K562 (cell line): ENCODE measurements around the gene FTL. TPM values are rescaled to one million over a fixed set of nuclear protein-coding genes. Genes with fewer than 3 reads are reported as not detected.
A peak's percentile ranks its signal among the peaks of the same experiment; 100 is the strongest.

ENCODE experiments used
- E2F3 ChIP-seq: fragments of 250-450 bp; sonication (Bioruptor Pico); IDR thresholded peaks from 2 replicates; pipeline ENCODE4 v1.4.0; 2020; ENCODE audit warnings: mild to moderate bottlenecking
- EGR1 ChIP-seq: fragments of 450-650 bp; conservative IDR thresholded peaks from 2 replicates; pipeline ENCODE4 v1.6.1; 2017; ENCODE audit warnings: mild to moderate bottlenecking
- POLR2H ChIP-seq: IDR thresholded peaks from 2 replicates; pipeline ENCODE4 v1.6.1; 2016; ENCODE audit warnings: missing genetic modification characterization, low read depth, mild to moderate bottlenecking, control low read depth, missing compliant biosample characterization, moderate library complexity
- SLC30A9 ChIP-seq: fragments of 250-450 bp; sonication (Bioruptor Pico); IDR thresholded peaks from 2 replicates; pipeline ENCODE4 v1.8.0; 2022; ENCODE audit warnings: mild to moderate bottlenecking, moderate library complexity
- SMAD3 ChIP-seq: fragments of 450-650 bp; formaldehyde crosslinking; conservative IDR thresholded peaks from 2 replicates; pipeline ENCODE4 v1.4.0; 2020; ENCODE audit warnings: mild to moderate bottlenecking
- ZC3H4 ChIP-seq: sonication (generic); formaldehyde crosslinking; IDR thresholded peaks from 2 replicates; pipeline ENCODE4 v1.9.0; 2021; ENCODE audit warnings: missing genetic modification reagents, borderline replicate concordance
- ZNF140 ChIP-seq: fragments of 250-450 bp; sonication (Bioruptor Pico); IDR thresholded peaks from 2 replicates; pipeline ENCODE4 v1.8.0; 2021; ENCODE audit warnings: moderate library complexity, mild to moderate bottlenecking, inconsistent platforms
- ZNF436 ChIP-seq: fragments of 250-450, 450-650 bp; sonication (Bioruptor Pico); formaldehyde crosslinking; IDR thresholded peaks from 2 replicates; pipeline ENCODE4 v1.7.0; 2020; ENCODE audit warnings: mild to moderate bottlenecking
- ZNF696 ChIP-seq: fragments of 250-450 bp; sonication (Bioruptor Pico); conservative IDR thresholded peaks from 2 replicates; pipeline ENCODE4 v1.4.0; 2020; ENCODE audit warnings: mild to moderate bottlenecking, moderate library complexity
- ZZZ3 ChIP-seq: fragments of 450-650 bp; IDR thresholded peaks from 2 replicates; pipeline ENCODE4 v1.6.1; 2016; ENCODE audit warnings: antibody characterized with exemption, mild to moderate bottlenecking, moderate library complexity
- polyA plus RNA-seq, 8 experiments: library from polyadenylated mRNA; depleted of rRNA in 4 of 8; stranded (reverse) in 5 of 8; unstranded in 3 of 8; fragments of >200 nt; fragmentation: Nextera tagmentation in 2 of 8; fragmentation: Illumina TruSeq in 1 of 8; extraction: Ambion mirVana in 2 of 8; extraction: Trizol in 1 of 8; gene quantifications; 2 replicates each; pipeline versions ENCODE4 v1.2.1 to v1.2.3, GENCODE V29; 2011 to 2014; ENCODE audit warnings: inconsistent platforms in 1 of 8, missing spikeins in 1 of 8
- total RNA-seq, 7 experiments: library from RNA; depleted of rRNA in 6 of 7; stranded (reverse); fragments of >200 nt in 6 of 7; fragmentation: Illumina TruSeq in 2 of 7; extraction: Trizol in 2 of 7; gene quantifications; 2 replicates each; pipeline versions ENCODE4 v1.2.1 to v1.2.3, GENCODE V29; 2011 to 2021; ENCODE audit warnings: low replicate concordance in 1 of 7
- TF ChIP-seq, protein P1 (sequence below): fragments of 250-450 bp; sonication (Bioruptor Pico); IDR thresholded peaks from 2 replicates; pipeline ENCODE4 v1.4.0; 2020
- TF ChIP-seq, protein P2 (sequence below): sonication (generic); formaldehyde crosslinking; IDR thresholded peaks from 2 replicates; pipeline ENCODE4 v1.8.0; 2022; ENCODE audit warnings: missing genetic modification reagents, mild to moderate bottlenecking, borderline replicate concordance
- TF ChIP-seq, protein P3 (sequence below): fragments of 200-800 bp; sonication (Bioruptor generic); IDR thresholded peaks from 2 replicates; pipeline ENCODE4 v1.6.1; 2017; ENCODE audit warnings: missing genetic modification characterization, missing compliant biosample characterization
- TF ChIP-seq, protein P4 (sequence below): fragments of 450-650 bp; IDR thresholded peaks from 2 replicates; pipeline ENCODE4 v1.6.1; 2016; ENCODE audit warnings: low read depth
- TF ChIP-seq, protein P5 (sequence below): fragments of 250-450 bp; sonication (Bioruptor Pico); IDR thresholded peaks from 2 replicates; pipeline ENCODE4 v1.5.0; 2020; ENCODE audit warnings: mild to moderate bottlenecking

FTL gene
- total and polyA plus RNA-seq, 9 of the 15 experiments (the other 6 are each of a cell fraction or from before 2014, with no cell fraction given) = 1,231 to 27,415 (median 3,965) TPM

DNA sequence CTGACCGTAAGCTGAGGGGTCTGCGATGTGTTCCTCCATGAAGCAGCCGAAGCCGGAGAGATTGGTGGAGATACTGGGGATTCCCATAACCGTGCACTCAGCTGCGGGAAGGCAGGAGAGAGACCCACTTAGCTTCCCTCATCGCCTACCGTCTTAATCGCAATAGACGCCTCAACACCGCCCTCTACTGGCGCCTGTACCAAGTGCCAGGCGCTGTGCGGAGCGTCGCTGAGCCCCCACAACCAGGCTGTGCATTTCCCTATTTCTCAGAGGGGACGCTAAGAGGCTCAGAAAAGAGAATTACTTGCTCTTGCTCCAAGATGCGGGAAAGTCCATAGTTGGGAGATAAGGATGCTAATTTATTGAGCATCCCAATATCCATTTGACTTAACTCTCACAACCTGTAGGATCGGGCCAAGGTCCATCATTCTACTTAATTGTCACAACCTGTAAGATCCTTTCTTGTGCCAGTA lies 5.8 kb downstream of the FTL start (continued):
- TF ChIP-seq, protein P1, sequence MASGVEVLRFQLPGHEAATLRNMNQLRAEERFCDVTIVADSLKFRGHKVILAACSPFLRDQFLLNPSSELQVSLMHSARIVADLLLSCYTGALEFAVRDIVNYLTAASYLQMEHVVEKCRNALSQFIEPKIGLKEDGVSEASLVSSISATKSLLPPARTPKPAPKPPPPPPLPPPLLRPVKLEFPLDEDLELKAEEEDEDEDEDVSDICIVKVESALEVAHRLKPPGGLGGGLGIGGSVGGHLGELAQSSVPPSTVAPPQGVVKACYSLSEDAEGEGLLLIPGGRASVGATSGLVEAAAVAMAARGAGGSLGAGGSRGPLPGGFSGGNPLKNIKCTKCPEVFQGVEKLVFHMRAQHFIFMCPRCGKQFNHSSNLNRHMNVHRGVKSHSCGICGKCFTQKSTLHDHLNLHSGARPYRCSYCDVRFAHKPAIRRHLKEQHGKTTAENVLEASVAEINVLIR = no peak
- no peak for TF ChIP-seq E2F3 (CRISPR knock-in tag)
- TF ChIP-seq EGR1 = no peak
- TF ChIP-seq SLC30A9 (CRISPR knock-in tag) = no peak
- no peak for TF ChIP-seq SMAD3 (CRISPR knock-in tag)
- no peak for TF ChIP-seq ZNF436 (CRISPR knock-in tag)
- TF ChIP-seq, protein P2, sequence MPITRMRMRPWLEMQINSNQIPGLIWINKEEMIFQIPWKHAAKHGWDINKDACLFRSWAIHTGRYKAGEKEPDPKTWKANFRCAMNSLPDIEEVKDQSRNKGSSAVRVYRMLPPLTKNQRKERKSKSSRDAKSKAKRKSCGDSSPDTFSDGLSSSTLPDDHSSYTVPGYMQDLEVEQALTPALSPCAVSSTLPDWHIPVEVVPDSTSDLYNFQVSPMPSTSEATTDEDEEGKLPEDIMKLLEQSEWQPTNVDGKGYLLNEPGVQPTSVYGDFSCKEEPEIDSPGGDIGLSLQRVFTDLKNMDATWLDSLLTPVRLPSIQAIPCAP (CRISPR knock-in tag) = no peak
- TF ChIP-seq, protein P3, sequence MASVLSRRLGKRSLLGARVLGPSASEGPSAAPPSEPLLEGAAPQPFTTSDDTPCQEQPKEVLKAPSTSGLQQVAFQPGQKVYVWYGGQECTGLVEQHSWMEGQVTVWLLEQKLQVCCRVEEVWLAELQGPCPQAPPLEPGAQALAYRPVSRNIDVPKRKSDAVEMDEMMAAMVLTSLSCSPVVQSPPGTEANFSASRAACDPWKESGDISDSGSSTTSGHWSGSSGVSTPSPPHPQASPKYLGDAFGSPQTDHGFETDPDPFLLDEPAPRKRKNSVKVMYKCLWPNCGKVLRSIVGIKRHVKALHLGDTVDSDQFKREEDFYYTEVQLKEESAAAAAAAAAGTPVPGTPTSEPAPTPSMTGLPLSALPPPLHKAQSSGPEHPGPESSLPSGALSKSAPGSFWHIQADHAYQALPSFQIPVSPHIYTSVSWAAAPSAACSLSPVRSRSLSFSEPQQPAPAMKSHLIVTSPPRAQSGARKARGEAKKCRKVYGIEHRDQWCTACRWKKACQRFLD = no peak
- TF ChIP-seq ZNF140 = no peak
- no peak for TF ChIP-seq POLR2H (tag)
- TF ChIP-seq ZNF696 (CRISPR knock-in tag) = no peak
- no peak for TF ChIP-seq ZC3H4 (CRISPR knock-in tag)
- 0 out of 2 replicates have a peak, but pooled peaks have one; percentile 20 for TF ChIP-seq ZZZ3
- TF ChIP-seq, protein P4, sequence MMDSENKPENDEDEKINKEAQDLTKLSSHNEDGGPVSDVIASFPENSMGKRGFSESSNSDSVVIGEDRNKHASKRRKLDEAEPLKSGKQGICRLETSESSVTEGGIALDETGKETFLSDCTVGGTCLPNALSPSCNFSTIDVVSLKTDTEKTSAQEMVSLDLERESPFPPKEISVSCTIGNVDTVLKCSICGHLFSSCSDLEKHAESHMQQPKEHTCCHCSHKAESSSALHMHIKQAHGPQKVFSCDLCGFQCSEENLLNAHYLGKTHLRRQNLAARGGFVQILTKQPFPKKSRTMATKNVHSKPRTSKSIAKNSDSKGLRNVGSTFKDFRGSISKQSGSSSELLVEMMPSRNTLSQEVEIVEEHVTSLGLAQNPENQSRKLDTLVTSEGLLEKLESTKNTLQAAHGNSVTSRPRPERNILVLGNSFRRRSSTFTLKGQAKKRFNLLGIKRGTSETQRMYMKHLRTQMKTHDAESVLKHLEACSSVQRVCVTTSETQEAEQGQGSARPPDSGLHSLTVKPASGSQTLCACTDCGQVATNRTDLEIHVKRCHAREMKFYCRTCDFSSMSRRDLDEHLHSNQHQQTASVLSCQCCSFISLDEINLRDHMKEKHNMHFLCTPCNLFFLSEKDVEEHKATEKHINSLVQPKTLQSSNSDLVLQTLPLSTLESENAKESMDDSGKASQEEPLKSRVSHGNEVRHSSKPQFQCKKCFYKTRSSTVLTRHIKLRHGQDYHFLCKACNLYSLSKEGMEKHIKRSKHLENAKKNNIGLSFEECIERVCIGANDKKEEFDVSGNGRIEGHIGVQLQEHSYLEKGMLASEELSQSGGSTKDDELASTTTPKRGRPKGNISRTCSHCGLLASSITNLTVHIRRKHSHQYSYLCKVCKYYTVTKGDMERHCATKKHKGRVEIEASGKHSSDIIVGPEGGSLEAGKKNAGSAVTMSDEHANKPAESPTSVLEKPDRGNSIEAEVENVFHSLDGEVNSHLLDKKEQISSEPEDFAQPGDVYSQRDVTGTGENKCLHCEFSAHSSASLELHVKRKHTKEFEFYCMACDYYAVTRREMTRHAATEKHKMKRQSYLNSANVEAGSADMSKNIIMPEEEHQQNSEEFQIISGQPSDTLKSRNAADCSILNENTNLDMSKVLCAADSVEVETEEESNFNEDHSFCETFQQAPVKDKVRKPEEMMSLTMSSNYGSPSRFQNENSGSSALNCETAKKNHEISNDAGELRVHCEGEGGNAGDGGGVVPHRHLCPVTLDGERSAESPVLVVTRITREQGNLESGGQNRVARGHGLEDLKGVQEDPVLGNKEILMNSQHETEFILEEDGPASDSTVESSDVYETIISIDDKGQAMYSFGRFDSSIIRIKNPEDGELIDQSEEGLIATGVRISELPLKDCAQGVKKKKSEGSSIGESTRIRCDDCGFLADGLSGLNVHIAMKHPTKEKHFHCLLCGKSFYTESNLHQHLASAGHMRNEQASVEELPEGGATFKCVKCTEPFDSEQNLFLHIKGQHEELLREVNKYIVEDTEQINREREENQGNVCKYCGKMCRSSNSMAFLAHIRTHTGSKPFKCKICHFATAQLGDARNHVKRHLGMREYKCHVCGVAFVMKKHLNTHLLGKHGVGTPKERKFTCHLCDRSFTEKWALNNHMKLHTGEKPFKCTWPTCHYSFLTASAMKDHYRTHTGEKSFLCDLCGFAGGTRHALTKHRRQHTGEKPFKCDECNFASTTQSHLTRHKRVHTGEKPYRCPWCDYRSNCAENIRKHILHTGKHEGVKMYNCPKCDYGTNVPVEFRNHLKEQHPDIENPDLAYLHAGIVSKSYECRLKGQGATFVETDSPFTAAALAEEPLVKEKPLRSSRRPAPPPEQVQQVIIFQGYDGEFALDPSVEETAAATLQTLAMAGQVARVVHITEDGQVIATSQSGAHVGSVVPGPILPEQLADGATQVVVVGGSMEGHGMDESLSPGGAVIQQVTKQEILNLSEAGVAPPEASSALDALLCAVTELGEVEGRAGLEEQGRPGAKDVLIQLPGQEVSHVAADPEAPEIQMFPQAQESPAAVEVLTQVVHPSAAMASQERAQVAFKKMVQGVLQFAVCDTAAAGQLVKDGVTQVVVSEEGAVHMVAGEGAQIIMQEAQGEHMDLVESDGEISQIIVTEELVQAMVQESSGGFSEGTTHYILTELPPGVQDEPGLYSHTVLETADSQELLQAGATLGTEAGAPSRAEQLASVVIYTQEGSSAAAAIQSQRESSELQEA = 0 out of 2 replicates have a peak, but pooled peaks have one; percentile 15
- TF ChIP-seq, protein P5, sequence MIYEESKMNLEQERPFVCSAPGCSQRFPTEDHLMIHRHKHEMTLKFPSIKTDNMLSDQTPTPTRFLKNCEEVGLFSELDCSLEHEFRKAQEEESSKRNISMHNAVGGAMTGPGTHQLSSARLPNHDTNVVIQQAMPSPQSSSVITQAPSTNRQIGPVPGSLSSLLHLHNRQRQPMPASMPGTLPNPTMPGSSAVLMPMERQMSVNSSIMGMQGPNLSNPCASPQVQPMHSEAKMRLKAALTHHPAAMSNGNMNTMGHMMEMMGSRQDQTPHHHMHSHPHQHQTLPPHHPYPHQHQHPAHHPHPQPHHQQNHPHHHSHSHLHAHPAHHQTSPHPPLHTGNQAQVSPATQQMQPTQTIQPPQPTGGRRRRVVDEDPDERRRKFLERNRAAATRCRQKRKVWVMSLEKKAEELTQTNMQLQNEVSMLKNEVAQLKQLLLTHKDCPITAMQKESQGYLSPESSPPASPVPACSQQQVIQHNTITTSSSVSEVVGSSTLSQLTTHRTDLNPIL (CRISPR knock-in tag) = no peak
